IPS DF 6.9 (cell line): Measurements from ENCODE around the gene ACAN.

Experiments
- DNase-seq: peaks from one replicate; pipeline ENCODE4 v3.0.0-alpha.2; 2013; ENCODE audit warnings: low read depth, low spot score
- H3K27ac ChIP-seq: one replicate; pipeline ENCODE4 v1.5.1; 2013; ENCODE audit warnings: low read length, control low read depth
- H3K27me3 ChIP-seq: 2 replicates; pipeline ENCODE4 v1.6.1; 2013; ENCODE audit warnings: mild to moderate bottlenecking, low read length; ENCODE audit not compliant: control insufficient read depth, insufficient read depth
- H3K36me3 ChIP-seq: 2 replicates; pipeline ENCODE4 v1.6.1; 2013; ENCODE audit warnings: low read length; ENCODE audit not compliant: control insufficient read depth, insufficient read depth
- H3K4me1 ChIP-seq: 2 replicates; pipeline ENCODE4 v1.6.1; 2013; ENCODE audit warnings: low read length; ENCODE audit not compliant: control insufficient read depth, insufficient read depth
- H3K4me3 ChIP-seq: 2 replicates; pipeline ENCODE4 v1.5.1; 2013; ENCODE audit warnings: mild to moderate bottlenecking, low read length
- H3K9me3 ChIP-seq: 2 replicates; pipeline ENCODE4 v1.6.1; 2013; ENCODE audit warnings: low read length, inconsistent platforms; ENCODE audit not compliant: control insufficient read depth, insufficient read depth
- WGBS: extraction: QIAGEN DNeasy Blood & Tissue Kit; methylation state at CpG from one replicate; pipeline ENCODE4 v1.1.7; 2013; ENCODE audit warnings: mixed read lengths, missing lambda C conversion rate; ENCODE audit not compliant: insufficient read length, insufficient coverage; 5-methylcytosine and 5-hydroxymethylcytosine counted together

Gene ACAN

GRCh38 chr15:88800026-88800425, 3.2 kb upstream of the ACAN start:
- no CpG with 5 or more reads among the region's 1 CpG for WGBS
- no peak for DNase-seq

GRCh38 chr15:88800738-88801137, 2.5 kb upstream of the ACAN start:
- no peak overlapping the region for H3K27ac ChIP-seq

More at GRCh38 chr15:88800026-88800425, 3.2 kb upstream of the ACAN start:
- no peaks in the 10 kb centered on the region for H3K36me3 ChIP-seq
- no peaks in the 10 kb centered on the region for H3K9me3 ChIP-seq
- H3K4me1 ChIP-seq, result no peaks in the 10 kb centered on the region
- peaks cover 27% of the 10 kb centered on the region for H3K27me3 ChIP-seq
- H3K4me3 ChIP-seq, result no peak overlapping the region
- H3K27ac ChIP-seq, result no peak overlapping the region

GRCh38 chr15:88802250-88802990, 816 bp upstream of the ACAN start:
- Histone ChIP-seq H3K36me3 (no peaks in the 10 kb centered on the region), H3K4me3 (peak overlapping the region; percentile 20; the same call in 1 of the 2 replicates), H3K4me1 (peaks cover 2% of the 10 kb centered on the region; the same call in 1 of the 2 replicates), H3K27me3 (peaks cover 29% of the 10 kb centered on the region), H3K27ac (no peak overlapping the region), H3K9me3 (no peaks in the 10 kb centered on the region)
- DNase-seq, result no peak
- no CpG with 5 or more reads among the region's 20 CpGs for WGBS

More at GRCh38 chr15:88800738-88801137, 2.5 kb upstream of the ACAN start:
- H3K27me3 ChIP-seq, result peaks cover 29% of the 10 kb centered on the region
- WGBS, result no CpG with 5 or more reads among the region's 4 CpGs
- no peak for DNase-seq
- no peaks in the 10 kb centered on the region for H3K9me3 ChIP-seq
- H3K4me3 ChIP-seq, result no peak overlapping the region
- no peaks in the 10 kb centered on the region for H3K4me1 ChIP-seq
- H3K36me3 ChIP-seq, result no peaks in the 10 kb centered on the region

GRCh38 chr15:88802991-88803240, 320 bp upstream of the ACAN start:
- no peak for DNase-seq
- peak overlapping the region; percentile 20; the same call in 1 of the 2 replicates for H3K4me3 ChIP-seq
- no CpG with 5 or more reads among the region's 28 CpGs for WGBS

GRCh38 chr15:88803920-88804247, 648 bp downstream of the ACAN start:
- peaks cover 2% of the 10 kb centered on the region; the same call in 1 of the 2 replicates for H3K4me1 ChIP-seq
- peak overlapping the region; percentile 47; the same call in 1 of the 2 replicates for H3K4me3 ChIP-seq
- H3K27ac ChIP-seq, result no peak overlapping the region
- H3K27me3 ChIP-seq, result peaks cover 29% of the 10 kb centered on the region
- H3K36me3 ChIP-seq, result no peaks in the 10 kb centered on the region
- DNase-seq, result no peak
- no peaks in the 10 kb centered on the region for H3K9me3 ChIP-seq
- no CpG with 5 or more reads among the region's 10 CpGs for WGBS

More at GRCh38 chr15:88802991-88803240, 320 bp upstream of the ACAN start:
- no peaks in the 10 kb centered on the region for H3K36me3 ChIP-seq
- H3K27ac ChIP-seq, result no peak overlapping the region
- H3K27me3 ChIP-seq, result peaks cover 29% of the 10 kb centered on the region
- peaks cover 2% of the 10 kb centered on the region; the same call in 1 of the 2 replicates for H3K4me1 ChIP-seq
- no peaks in the 10 kb centered on the region for H3K9me3 ChIP-seq

- Histone ChIP-seq H3K36me3 (no peaks in the 10 kb centered on the region), H3K4me3 (no peak overlapping the region), H3K27ac (no peak overlapping the region), H3K4me1 (peaks cover 2% of the 10 kb centered on the region; the same call in 1 of the 2 replicates), H3K27me3 (peaks cover 29% of the 10 kb centered on the region), H3K9me3 (no peaks in the 10 kb centered on the region)
- no peak for DNase-seq
- no CpG with 5 or more reads among the region's 10 CpGs for WGBS
Measured at GRCh38 chr15:88804257-88804656, 1.0 kb downstream of the ACAN start.

GRCh38 chr15:88805031-88805780, 2.0 kb downstream of the ACAN start:
- Histone ChIP-seq H3K9me3 (no peaks in the 10 kb centered on the region), H3K27me3 (peaks cover 29% of the 10 kb centered on the region), H3K36me3 (no peaks in the 10 kb centered on the region), H3K4me1 (peaks cover 2% of the 10 kb centered on the region; the same call in 1 of the 2 replicates), H3K27ac (no peak overlapping the region), H3K4me3 (no peak overlapping the region)
- DNase-seq, result no peak
- no CpG with 5 or more reads among the region's 9 CpGs for WGBS

GRCh38 chr15:88810446-88810845, 7.2 kb downstream of the ACAN start:
- Histone ChIP-seq H3K27ac (no peak overlapping the region), H3K9me3 (no peaks in the 10 kb centered on the region), H3K4me3 (no peak overlapping the region), H3K27me3 (no peaks in the 10 kb centered on the region), H3K4me1 (peaks cover 2% of the 10 kb centered on the region; the same call in 1 of the 2 replicates), H3K36me3 (no peaks in the 10 kb centered on the region)
- no peak for DNase-seq
- WGBS, result no CpG with 5 or more reads among the region's 6 CpGs

GRCh38 chr15:88812133-88812532, 8.9 kb downstream of the ACAN start:
- H3K27me3 ChIP-seq, result no peaks in the 10 kb centered on the region
- no CpG with 5 or more reads among the region's 4 CpGs for WGBS
- no peak for DNase-seq
- H3K27ac ChIP-seq, result no peak overlapping the region
- no peak overlapping the region for H3K4me3 ChIP-seq
- no peaks in the 10 kb centered on the region for H3K4me1 ChIP-seq
- no peaks in the 10 kb centered on the region for H3K9me3 ChIP-seq
- H3K36me3 ChIP-seq, result no peaks in the 10 kb centered on the region

- Histone ChIP-seq H3K4me3 (no peak overlapping the region), H3K36me3 (no peaks in the 10 kb centered on the region)
- no CpG with 5 or more reads among the region's 4 CpGs for WGBS
Measured at GRCh38 chr15:88813960-88814359, 10.7 kb downstream of the ACAN start.

More at GRCh38 chr15:88813960-88814359, 10.7 kb downstream of the ACAN start:
- Histone ChIP-seq H3K27ac (no peak overlapping the region), H3K9me3 (no peaks in the 10 kb centered on the region), H3K4me1 (no peaks in the 10 kb centered on the region), H3K27me3 (no peaks in the 10 kb centered on the region)
- DNase-seq, result no peak
